NB4 (cell line): Measurements from ENCODE around the gene MCMBP.
A peak's percentile ranks its signal among the peaks of the same experiment; 100 is the strongest.
"Not testable (repeated sequence)": the region's sequence is repeated elsewhere in the genome, so short reads cannot be mapped to it uniquely, and the experiment has no call there.

Source experiments
- DNase-seq: peaks from one replicate; pipeline ENCODE4 v3.0.0; 2010; ENCODE audit warnings: low read depth
- H3K4me3 ChIP-seq: one replicate; pipeline ENCODE4 v1.5.1; 2011; ENCODE audit warnings: mild to moderate bottlenecking, low read depth, low read length, moderate library complexity
- MYC ChIP-seq: IDR thresholded peaks from 2 replicates; pipeline ENCODE4 v1.6.1; 2011; ENCODE audit warnings: low read depth, low read length
- POLR2A ChIP-seq: IDR thresholded peaks from 2 replicates; pipeline ENCODE4 v1.6.1; 2011; ENCODE audit warnings: mild to moderate bottlenecking; ENCODE audit not compliant: insufficient read length; ENCODE audit errors: extremely low read depth
- TF ChIP-seq, protein P1 (sequence below): IDR thresholded peaks from one replicate; pipeline ENCODE4 v1.5.1; 2012; ENCODE audit warnings: low read depth, low read length
- TF ChIP-seq, protein P2 (sequence below): IDR thresholded peaks from 2 replicates; pipeline ENCODE4 v1.6.1; 2011; ENCODE audit warnings: low read depth, low read length

The MCMBP gene, protein sequence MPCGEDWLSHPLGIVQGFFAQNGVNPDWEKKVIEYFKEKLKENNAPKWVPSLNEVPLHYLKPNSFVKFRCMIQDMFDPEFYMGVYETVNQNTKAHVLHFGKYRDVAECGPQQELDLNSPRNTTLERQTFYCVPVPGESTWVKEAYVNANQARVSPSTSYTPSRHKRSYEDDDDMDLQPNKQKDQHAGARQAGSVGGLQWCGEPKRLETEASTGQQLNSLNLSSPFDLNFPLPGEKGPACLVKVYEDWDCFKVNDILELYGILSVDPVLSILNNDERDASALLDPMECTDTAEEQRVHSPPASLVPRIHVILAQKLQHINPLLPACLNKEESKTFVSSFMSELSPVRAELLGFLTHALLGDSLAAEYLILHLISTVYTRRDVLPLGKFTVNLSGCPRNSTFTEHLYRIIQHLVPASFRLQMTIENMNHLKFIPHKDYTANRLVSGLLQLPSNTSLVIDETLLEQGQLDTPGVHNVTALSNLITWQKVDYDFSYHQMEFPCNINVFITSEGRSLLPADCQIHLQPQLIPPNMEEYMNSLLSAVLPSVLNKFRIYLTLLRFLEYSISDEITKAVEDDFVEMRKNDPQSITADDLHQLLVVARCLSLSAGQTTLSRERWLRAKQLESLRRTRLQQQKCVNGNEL

DNA sequence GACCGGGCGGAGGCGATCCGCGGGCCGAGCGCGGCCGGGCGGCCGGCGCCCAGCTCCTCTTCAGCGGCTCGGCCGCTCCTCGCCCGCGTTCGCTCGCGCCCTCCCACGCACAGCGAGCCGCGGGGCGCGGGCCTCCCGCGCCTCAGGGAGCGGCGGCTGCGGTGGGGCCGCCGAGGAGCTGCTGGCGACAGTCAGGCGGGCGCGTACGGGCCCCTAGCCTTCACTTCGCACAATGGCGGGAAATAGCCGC is at the start of gene MCMBP:
Gene MCMBP, minus strand, starts transcription at position 234 of the 250 bp plus-strand sequence. CDS start 259 bp downstream, outside the sequence.
- TF ChIP-seq, protein P1, sequence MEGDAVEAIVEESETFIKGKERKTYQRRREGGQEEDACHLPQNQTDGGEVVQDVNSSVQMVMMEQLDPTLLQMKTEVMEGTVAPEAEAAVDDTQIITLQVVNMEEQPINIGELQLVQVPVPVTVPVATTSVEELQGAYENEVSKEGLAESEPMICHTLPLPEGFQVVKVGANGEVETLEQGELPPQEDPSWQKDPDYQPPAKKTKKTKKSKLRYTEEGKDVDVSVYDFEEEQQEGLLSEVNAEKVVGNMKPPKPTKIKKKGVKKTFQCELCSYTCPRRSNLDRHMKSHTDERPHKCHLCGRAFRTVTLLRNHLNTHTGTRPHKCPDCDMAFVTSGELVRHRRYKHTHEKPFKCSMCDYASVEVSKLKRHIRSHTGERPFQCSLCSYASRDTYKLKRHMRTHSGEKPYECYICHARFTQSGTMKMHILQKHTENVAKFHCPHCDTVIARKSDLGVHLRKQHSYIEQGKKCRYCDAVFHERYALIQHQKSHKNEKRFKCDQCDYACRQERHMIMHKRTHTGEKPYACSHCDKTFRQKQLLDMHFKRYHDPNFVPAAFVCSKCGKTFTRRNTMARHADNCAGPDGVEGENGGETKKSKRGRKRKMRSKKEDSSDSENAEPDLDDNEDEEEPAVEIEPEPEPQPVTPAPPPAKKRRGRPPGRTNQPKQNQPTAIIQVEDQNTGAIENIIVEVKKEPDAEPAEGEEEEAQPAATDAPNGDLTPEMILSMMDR: no peak
- DNase-seq: no peak
- H3K4me3 ChIP-seq: peak within 1 kb of the TSS; percentile 88

DNA sequence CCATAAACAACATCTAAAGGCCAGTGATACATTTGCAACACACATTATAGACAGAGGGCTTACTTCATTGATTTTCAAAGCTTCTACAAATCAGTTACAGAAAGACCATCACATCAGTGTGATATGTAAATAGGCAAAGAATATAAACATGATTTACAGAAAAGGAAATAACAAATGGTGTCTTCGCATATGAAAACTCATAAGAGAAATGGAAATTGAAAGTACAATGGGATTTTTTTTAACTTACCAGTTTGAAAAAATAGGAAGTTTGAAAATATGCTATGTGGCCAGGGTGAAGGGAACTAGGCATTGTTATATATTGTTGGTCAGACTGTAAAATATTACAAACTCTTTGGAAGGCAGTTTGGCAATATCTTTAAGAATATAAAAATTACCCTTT is 47.2 kb upstream of the MCMBP start:
- no peak overlapping the region for H3K4me3 ChIP-seq
- no peak for DNase-seq
- no peak for TF ChIP-seq POLR2A
- TF ChIP-seq, protein P2, sequence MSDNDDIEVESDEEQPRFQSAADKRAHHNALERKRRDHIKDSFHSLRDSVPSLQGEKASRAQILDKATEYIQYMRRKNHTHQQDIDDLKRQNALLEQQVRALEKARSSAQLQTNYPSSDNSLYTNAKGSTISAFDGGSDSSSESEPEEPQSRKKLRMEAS: no peak
- TF ChIP-seq MYC: no peak
- TF ChIP-seq, protein P1: no peak

DNA sequence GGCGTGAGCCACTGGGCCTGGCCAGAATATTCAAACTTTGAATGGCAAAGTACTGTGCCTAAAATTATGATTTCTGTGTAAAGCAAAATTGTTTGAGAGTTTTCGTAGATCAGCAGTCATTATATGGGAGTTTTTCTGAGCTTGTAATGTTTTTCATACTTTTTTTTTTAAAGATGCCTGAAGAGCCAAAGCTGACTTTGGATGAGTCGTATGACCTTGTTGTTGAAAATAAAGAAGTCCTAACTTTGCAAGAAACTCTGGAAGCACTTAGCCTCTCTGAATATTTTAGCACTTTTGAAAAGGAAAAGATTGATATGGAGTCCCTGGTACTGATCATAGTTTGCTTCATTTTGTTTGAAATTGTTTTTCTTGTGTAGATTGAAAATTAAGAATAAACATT is 46.6 kb upstream of the MCMBP start:
- no peak for DNase-seq
- TF ChIP-seq MYC: no peak
- TF ChIP-seq, protein P1: no peak
- TF ChIP-seq, protein P2: no peak
- TF ChIP-seq POLR2A: no peak
- no peak overlapping the region for H3K4me3 ChIP-seq

DNA sequence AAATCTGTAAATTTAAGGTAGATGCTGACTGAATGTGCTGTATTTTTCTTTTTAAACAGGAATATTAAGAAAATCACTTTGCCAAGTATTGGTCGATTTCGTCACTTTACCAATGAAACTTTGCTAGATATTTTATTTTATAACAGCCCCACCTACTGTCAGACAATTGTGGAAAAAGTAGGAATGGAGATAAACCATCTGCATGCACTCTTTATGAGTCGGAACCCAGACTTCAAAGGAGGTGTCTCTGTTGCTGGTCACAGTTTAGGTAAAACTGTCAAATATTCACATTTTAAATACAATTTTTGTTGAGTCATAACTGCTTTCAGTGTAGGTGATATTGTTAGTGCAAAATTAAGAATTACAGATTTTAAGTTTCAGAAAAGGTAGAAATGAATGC is 45.1 kb upstream of the MCMBP start:
- TF ChIP-seq MYC: no peak
- TF ChIP-seq, protein P2: no peak
- DNase-seq: peak; percentile 19
- no peak overlapping the region for H3K4me3 ChIP-seq

DNA sequence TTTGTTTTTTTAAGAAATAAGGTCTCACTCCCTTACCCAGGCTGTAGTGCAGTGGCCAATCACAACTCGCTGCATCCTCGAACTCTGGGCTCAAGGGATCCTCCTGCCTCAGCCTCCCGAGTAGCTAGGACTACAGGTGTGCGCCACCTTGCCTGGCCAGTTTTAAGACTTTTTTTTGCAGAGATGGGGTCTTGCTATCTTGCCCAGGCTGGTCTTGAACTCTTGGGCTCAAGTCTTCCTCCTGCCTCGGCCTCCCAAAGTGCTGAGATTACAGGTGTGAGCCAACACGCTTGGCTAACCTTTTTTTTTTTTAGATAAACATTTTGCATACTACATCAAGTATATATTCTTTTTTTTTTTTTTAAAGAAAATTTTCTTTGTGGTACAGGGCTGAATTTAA is 38.0 kb upstream of the MCMBP start:
- H3K4me3 ChIP-seq: no peak overlapping the region
- TF ChIP-seq MYC: no peak
- no peak for TF ChIP-seq POLR2A
- TF ChIP-seq, protein P2: no peak
- TF ChIP-seq, protein P1: no peak
- DNase-seq: no peak

DNA sequence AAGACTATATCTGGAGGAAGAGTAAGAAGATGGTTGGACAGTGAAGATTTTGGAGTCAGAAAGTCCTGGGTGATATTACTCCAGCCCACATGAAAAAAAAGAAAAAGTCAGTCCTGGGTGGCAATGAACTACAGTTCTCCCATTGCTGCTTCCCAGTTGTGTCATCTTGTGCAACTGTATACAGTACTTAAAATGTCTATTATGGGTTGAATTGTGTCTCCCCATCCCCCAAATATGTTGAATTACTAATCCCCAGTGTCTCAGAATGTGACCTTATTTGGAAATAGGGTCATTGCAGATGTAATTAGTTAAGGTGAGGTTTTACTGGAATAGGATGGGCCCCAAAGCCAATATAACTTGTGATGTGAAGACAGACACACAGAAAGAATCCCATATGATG is 35.5 kb upstream of the MCMBP start:
- no peak overlapping the region for H3K4me3 ChIP-seq
- TF ChIP-seq, protein P1: no peak
- TF ChIP-seq, protein P2: no peak
- TF ChIP-seq MYC: no peak
- no peak for TF ChIP-seq POLR2A
- no peak for DNase-seq

DNA sequence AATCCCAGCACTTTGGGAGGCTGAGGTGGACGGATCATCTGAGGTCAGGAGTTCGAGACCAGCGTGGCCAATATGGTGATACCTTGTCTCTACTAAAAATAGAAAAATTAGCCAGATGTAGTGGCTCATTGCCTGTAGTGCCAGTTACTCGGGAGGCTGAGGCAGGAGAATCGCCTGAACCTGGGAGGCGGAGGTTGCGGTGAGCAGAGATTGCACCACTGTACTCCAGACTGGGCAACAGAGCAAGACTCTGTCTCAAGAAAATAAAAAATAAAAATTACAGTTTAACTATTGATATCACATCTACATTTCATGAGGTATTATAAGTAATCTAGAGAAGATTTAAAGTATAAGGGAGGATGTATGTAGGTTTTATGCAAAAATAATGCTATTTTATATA is 35.1 kb upstream of the MCMBP start:
- not testable (repeated sequence) for H3K4me3 ChIP-seq, DNase-seq
